Common myeloid progenitor, CD34-positive (primary cell): ENCODE measurements around the gene OTULINL.

Experiments
- CTCF ChIA-PET: fragments of 350-600 bp; sonication (Branson Sonifier 250); formaldehyde crosslinking; loops from one replicate; lab custom pipeline; 2021; ENCODE audit warnings: antibody characterized with exemption; lab: Charles Lee
- POLR2A ChIA-PET: fragments of 350-600 bp; sonication (Branson Sonifier 250); formaldehyde crosslinking; loops from one replicate; lab custom pipeline; 2021; ENCODE audit warnings: antibody characterized with exemption; lab: Charles Lee
- DNase-seq, 3 donors: peaks; one replicate each; pipeline versions ENCODE4 v3.0.0 to v3.0.0-alpha.2; 2013
- H3K27ac ChIP-seq, 2 experiments: 1 replicate in 1 of 2; 2 replicates in 1 of 2; pipeline ENCODE4 v1.7.0; 2013; ENCODE audit warnings: inconsistent platforms in 2 of 2, low read length in 2 of 2, mild to moderate bottlenecking in 2 of 2, low read depth in 1 of 2, moderate library complexity in 1 of 2; ENCODE audit not compliant: severe bottlenecking in 2 of 2, insufficient read depth in 1 of 2, poor library complexity in 1 of 2
- H3K27me3 ChIP-seq, 5 experiments: replicated peaks in 2 of 5; 1 replicate in 3 of 5; 2 replicates in 2 of 5; pipeline versions ENCODE4 v1.6.1 to v1.7.0; 2013; ENCODE audit warnings: low read length in 4 of 5, mild to moderate bottlenecking in 2 of 5, moderate library complexity in 2 of 5, inconsistent platforms in 1 of 5; ENCODE audit not compliant: insufficient read depth in 5 of 5, control insufficient read depth in 4 of 5
- H3K36me3 ChIP-seq, 4 experiments: 1 replicate in 2 of 4; 2 replicates in 2 of 4; pipeline versions ENCODE4 v1.6.1 to v1.7.0; 2013; ENCODE audit warnings: low read length in 3 of 4, control low read depth in 1 of 4, mild to moderate bottlenecking in 1 of 4; ENCODE audit not compliant: control insufficient read depth in 4 of 4, insufficient read depth in 4 of 4
- H3K4me1 ChIP-seq, 4 experiments: 1 replicate in 3 of 4; 2 replicates in 1 of 4; pipeline versions ENCODE4 v1.6.1 to v1.7.1; 2013; ENCODE audit warnings: low read length in 3 of 4, mild to moderate bottlenecking in 3 of 4, control low read depth in 1 of 4, inconsistent platforms in 1 of 4, moderate library complexity in 1 of 4; ENCODE audit not compliant: control insufficient read depth in 4 of 4, insufficient read depth in 4 of 4; ENCODE audit errors: control extremely low read depth in 1 of 4
- H3K4me3 ChIP-seq, 7 experiments: 1 replicate in 4 of 7; 2 replicates in 3 of 7; pipeline versions ENCODE4 v1.5.1 to v1.7.0; 2013; ENCODE audit warnings: mild to moderate bottlenecking in 7 of 7, low read length in 6 of 7, moderate library complexity in 6 of 7, inconsistent platforms in 2 of 7, low read depth in 2 of 7, control low read depth in 1 of 7; ENCODE audit not compliant: insufficient read depth in 4 of 7, control insufficient read depth in 1 of 7; ENCODE audit errors: extremely low read depth in 1 of 7
- H3K9me3 ChIP-seq, 5 experiments: 1 replicate in 4 of 5; 2 replicates in 1 of 5; pipeline versions ENCODE4 v1.6.1 to v1.7.1; 2013; ENCODE audit warnings: low read length in 4 of 5, mild to moderate bottlenecking in 2 of 5, inconsistent platforms in 1 of 5, low read depth in 1 of 5, moderate library complexity in 1 of 5; ENCODE audit not compliant: control insufficient read depth in 4 of 5, insufficient read depth in 2 of 5; ENCODE audit errors: control extremely low read depth in 1 of 5
- WGBS: methylation state at CpG from one replicate; pipeline ENCODE4 v1.1.5; 2013; ENCODE audit not compliant: insufficient coverage; 5-methylcytosine and 5-hydroxymethylcytosine counted together

Gene OTULINL

GRCh38 chr5:14659821-14660607, 78.4 kb downstream of the OTULINL start:
- no peak overlapping the region for H3K4me3 ChIP-seq
- H3K27ac ChIP-seq, result no peak overlapping the region
- 14% methylated on average over 1 of the region's 3 CpGs for WGBS
- no peaks in the 10 kb centered on the region for H3K36me3 ChIP-seq
- no peaks in the 10 kb centered on the region for H3K27me3 ChIP-seq
- CTCF ChIA-PET, result interaction anchor here (2.0 kb wide), 1 partner anchor 11 kb away, joined by 7 read pairs; no protein-coding TSS in a partner anchor
- no peaks in the 10 kb centered on the region for H3K9me3 ChIP-seq
- POLR2A ChIA-PET, result no interaction called here
- peaks cover 5 to 22% (median 12%) of the 10 kb centered on the region in 4 experiments for H3K4me1 ChIP-seq
- DNase-seq, result peak in 2 of 3 donors; percentile 31 to 36

GRCh38 chr5:14660833-14661232, 79.2 kb downstream of the OTULINL start:
- Histone ChIP-seq H3K27me3 (no peaks in the 10 kb centered on the region), H3K4me1 (peaks cover 14 to 30% (median 19%) of the 10 kb centered on the region in 4 experiments), H3K27ac (no peak overlapping the region), H3K4me3 (no peak overlapping the region), H3K36me3 (no peaks in the 10 kb centered on the region), H3K9me3 (no peaks in the 10 kb centered on the region)
- ChIA-PET CTCF (interaction anchor here (2.0 kb wide), 1 partner anchor 12 kb away, joined by 7 read pairs; no protein-coding TSS in a partner anchor), POLR2A (no interaction called here)
- 92% methylated on average over 2 of the region's 2 CpGs for WGBS
- no peak for DNase-seq
